ENCODE data around the gene ZNF184. TPM values are rescaled to one million over a fixed set of nuclear protein-coding genes. Genes with fewer than 3 reads are reported as not detected.

The ZNF184 gene
- total RNA-seq, 1 donor from 2014 or later, result 8.2 TPM

GRCh38 chr6:27474172-27474465 lies 1.2 kb upstream of the ZNF184 start:
- peaks cover 2% of the 10 kb centered on the region for H3K27me3 Mint-ChIP-seq
- intact Hi-C loops (cut with micrococcal nuclease), result loop anchor here (5.0 to 10.0 kb wide), 3 partner anchors 877 to 1421 kb away; partner anchors contain the start of gene ABT1
- H3K4me1 Mint-ChIP-seq, result peaks cover 32% of the 10 kb centered on the region
- H3K27ac Mint-ChIP-seq, result no peak overlapping the region
- peaks cover 24% of the 10 kb centered on the region for H3K36me3 Mint-ChIP-seq (ENCODE audit: low read depth)
- no peaks in the 10 kb centered on the region for H3K9me3 Mint-ChIP-seq
- peak overlapping the region; percentile 89 for H3K4me3 Mint-ChIP-seq
- DNase-seq, result no peak

DNA sequence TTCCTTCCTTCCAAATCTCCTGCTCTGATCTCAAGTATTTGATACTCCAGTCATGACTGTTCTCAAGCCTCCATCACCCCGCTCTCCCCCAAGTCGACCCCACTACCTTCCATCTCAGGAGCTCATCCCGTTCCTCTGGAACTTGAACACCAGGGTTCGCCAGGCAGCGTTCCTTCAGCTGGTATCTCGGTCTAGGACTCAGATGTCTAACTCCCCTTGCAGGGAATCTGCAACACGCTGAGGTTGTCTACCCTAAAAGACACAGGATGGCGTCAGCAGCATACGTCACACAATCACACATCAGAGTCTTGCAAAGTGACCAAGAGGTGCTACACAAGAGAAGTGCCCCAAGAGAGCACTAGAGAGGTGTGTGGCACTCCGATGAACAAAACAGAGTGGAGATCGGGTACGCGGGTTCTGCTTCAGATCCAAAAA lies 706 bp downstream of the ZNF184 start:
- Mint-ChIP-seq H3K27ac (peak overlapping the region; percentile 98), H3K36me3 (ENCODE audit: low read depth) (peaks cover 43% of the 10 kb centered on the region), H3K4me3 (peak overlapping the region; percentile 89), H3K27me3 (peaks cover 2% of the 10 kb centered on the region), H3K4me1 (peaks cover 44% of the 10 kb centered on the region), H3K9me3 (peaks cover 12% of the 10 kb centered on the region)
- DNase-seq, result peak; percentile 89
- intact Hi-C loops (cut with micrococcal nuclease), result loop anchor here (2.0 to 10.0 kb wide), 4 partner anchors 83 to 1423 kb away; partner anchors contain the start of genes ABT1 and ZNF391

DNA sequence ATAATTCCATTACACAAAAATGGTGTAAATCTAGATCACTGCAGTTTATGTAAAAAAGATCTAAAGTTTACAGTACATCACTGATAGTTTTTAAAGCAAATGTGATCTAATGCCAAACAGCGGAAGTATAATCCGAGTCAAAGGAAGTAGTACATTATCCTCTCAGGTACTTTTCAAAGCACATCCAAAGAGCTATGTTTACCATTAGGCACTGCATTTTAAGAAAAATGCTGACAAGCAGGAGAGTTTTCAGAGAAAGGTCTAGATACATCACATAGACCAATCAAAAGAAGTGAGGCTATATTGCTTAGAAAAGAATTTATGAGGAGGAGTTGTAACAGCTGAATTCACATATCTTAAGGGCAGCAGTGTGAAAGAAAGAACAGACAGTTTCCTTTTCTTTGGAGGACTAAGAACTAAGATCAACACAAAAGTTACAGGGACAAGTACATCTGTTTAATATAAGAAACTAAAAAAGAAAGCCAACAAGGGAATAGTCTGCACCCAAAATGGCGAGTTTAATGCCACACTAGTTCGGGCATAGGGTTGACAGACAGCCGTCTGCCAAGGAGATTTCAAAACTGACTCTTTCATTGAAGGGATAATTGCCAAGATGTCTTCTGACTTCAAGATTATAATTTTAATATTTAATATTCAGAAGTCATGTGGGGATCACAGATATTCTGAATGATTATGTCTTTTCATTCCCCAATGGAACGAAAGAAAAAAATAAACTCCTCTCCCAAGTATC lies 1.4 kb downstream of the ZNF184 start:
- H3K4me1 Mint-ChIP-seq, result peaks cover 43% of the 10 kb centered on the region
- no peak for DNase-seq
- H3K36me3 Mint-ChIP-seq (ENCODE audit: low read depth), result peaks cover 50% of the 10 kb centered on the region
- intact Hi-C loops (cut with micrococcal nuclease), result loop anchor here (2.0 to 10.0 kb wide), 4 partner anchors 83 to 1423 kb away; partner anchors contain the start of genes ABT1 and ZNF391
- peak overlapping the region; percentile 89 for H3K4me3 Mint-ChIP-seq
- peaks cover 18% of the 10 kb centered on the region for H3K9me3 Mint-ChIP-seq
- peaks cover 2% of the 10 kb centered on the region for H3K27me3 Mint-ChIP-seq
- peak overlapping the region; percentile 98 for H3K27ac Mint-ChIP-seq

GRCh38 chr6:27470023-27470422 lies 2.9 kb downstream of the ZNF184 start:
- no peak overlapping the region for H3K27ac Mint-ChIP-seq
- no peak for DNase-seq
- H3K4me3 Mint-ChIP-seq, result peak overlapping the region; percentile 8
- H3K4me1 Mint-ChIP-seq, result peaks cover 44% of the 10 kb centered on the region
- no peaks in the 10 kb centered on the region for H3K27me3 Mint-ChIP-seq
- peaks cover 60% of the 10 kb centered on the region for H3K36me3 Mint-ChIP-seq (ENCODE audit: low read depth)
- intact Hi-C loops (cut with micrococcal nuclease), result loop anchor here (5.0 to 10.0 kb wide), 3 partner anchors 873 to 1425 kb away; partner anchors contain the start of gene ABT1
- peaks cover 25% of the 10 kb centered on the region for H3K9me3 Mint-ChIP-seq

GRCh38 chr6:27468334-27468733 lies 4.6 kb downstream of the ZNF184 start:
- Mint-ChIP-seq H3K36me3 (ENCODE audit: low read depth) (peaks cover 77% of the 10 kb centered on the region), H3K4me3 (no peak overlapping the region), H3K4me1 (peaks cover 44% of the 10 kb centered on the region), H3K27me3 (no peaks in the 10 kb centered on the region), H3K9me3 (peaks cover 25% of the 10 kb centered on the region), H3K27ac (no peak overlapping the region)
- DNase-seq, result no peak
- intact Hi-C loops (cut with micrococcal nuclease), result no loop called here

DNA sequence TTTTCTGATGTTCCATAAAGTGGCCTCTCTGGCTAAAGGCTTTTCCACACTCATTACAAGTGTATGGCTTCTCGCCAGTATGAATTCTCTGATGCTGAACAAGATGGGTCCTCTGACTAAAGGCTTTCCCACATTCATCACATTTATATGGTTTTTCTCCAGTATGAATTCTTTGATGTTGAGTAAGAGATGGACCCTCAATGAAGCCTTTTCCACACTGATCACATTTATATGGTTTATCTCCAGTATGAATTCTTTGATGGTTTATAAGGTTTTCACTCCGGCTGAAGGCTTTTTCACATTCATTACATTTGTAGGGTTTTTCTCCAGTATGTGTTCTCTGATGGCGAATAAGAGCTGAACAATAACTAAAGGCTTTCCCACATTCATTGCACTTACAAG lies 20.4 kb downstream of the ZNF184 start:
- Mint-ChIP-seq H3K27ac (no peak overlapping the region), H3K4me1 (no peaks in the 10 kb centered on the region), H3K4me3 (no peak overlapping the region), H3K36me3 (ENCODE audit: low read depth) (peaks cover 87% of the 10 kb centered on the region), H3K27me3 (no peaks in the 10 kb centered on the region), H3K9me3 (peaks cover 57% of the 10 kb centered on the region)
- intact Hi-C loops (cut with micrococcal nuclease), result no loop called here
- no peak for DNase-seq

- peaks cover 83% of the 10 kb centered on the region for H3K36me3 Mint-ChIP-seq (ENCODE audit: low read depth)
- no peak overlapping the region for H3K4me3 Mint-ChIP-seq
- no peaks in the 10 kb centered on the region for H3K27me3 Mint-ChIP-seq
- no peaks in the 10 kb centered on the region for H3K4me1 Mint-ChIP-seq
- no peak for DNase-seq
- H3K27ac Mint-ChIP-seq, result no peak overlapping the region
- H3K9me3 Mint-ChIP-seq, result peaks cover 50% of the 10 kb centered on the region
- intact Hi-C loops (cut with micrococcal nuclease), result no loop called here
These were observed 21.1 kb downstream of the ZNF184 start for GRCh38 chr6:27451660-27452390.

DNA sequence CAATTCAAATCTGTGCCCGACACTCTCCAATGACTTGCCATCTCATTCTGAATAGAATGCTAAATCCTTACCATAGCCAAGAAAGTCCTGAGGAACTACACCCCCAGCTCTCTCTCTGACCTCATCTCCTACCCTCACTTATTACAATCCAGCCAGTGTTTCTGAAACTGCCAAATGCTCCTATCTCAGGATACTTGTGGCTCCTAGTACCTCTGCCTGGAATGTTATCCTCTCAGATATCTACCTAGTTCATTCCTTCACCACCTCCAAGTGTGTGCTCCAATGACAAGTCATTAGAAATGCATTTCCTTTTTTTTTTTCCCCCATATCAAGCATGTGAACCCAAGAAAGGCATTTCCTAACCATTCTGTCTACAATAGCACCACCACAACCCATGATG lies 24.4 kb downstream of the ZNF184 start:
- no peak for DNase-seq
- Mint-ChIP-seq H3K9me3 (peaks cover 26% of the 10 kb centered on the region), H3K27ac (no peak overlapping the region), H3K4me3 (no peak overlapping the region), H3K27me3 (no peaks in the 10 kb centered on the region), H3K36me3 (ENCODE audit: low read depth) (peaks cover 57% of the 10 kb centered on the region), H3K4me1 (no peaks in the 10 kb centered on the region)
- intact Hi-C loops (cut with micrococcal nuclease), result no loop called here

- Mint-ChIP-seq H3K9me3 (peaks cover 16% of the 10 kb centered on the region), H3K27ac (no peak overlapping the region), H3K27me3 (no peaks in the 10 kb centered on the region), H3K4me3 (no peak overlapping the region), H3K36me3 (ENCODE audit: low read depth) (peaks cover 15% of the 10 kb centered on the region), H3K4me1 (no peaks in the 10 kb centered on the region)
- intact Hi-C loops (cut with micrococcal nuclease), result no loop called here
- DNase-seq, result no peak
These were observed 30.0 kb downstream of the ZNF184 start for GRCh38 chr6:27442932-27443331.

GRCh38 chr6:27441001-27441400 lies 31.9 kb downstream of the ZNF184 start:
- Mint-ChIP-seq H3K9me3 (peaks cover 22% of the 10 kb centered on the region), H3K4me3 (no peak overlapping the region), H3K27ac (no peak overlapping the region), H3K36me3 (ENCODE audit: low read depth) (peaks cover 6% of the 10 kb centered on the region), H3K4me1 (no peaks in the 10 kb centered on the region), H3K27me3 (no peaks in the 10 kb centered on the region)
- intact Hi-C loops (cut with micrococcal nuclease), result no loop called here
- DNase-seq, result no peak

DNA sequence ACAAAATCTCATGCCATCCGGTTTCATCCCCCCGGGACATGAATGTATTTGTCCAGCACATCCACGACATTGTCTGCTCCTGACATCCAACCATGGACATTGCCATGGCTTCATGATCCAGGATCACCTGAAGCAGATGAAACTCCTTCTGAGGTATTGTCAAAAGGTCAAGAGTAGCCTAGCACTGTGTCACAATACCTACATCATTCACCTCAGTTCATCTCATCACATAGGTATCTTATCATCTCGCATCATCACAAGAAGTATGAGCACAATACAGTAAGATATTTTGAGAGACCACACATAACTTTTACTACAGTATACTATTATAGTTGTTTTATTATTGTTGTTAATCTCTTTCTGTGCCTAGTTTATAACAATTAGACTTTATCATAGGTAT lies 33.5 kb downstream of the ZNF184 start:
- DNase-seq, result no peak
- Mint-ChIP-seq H3K4me3 (no peak overlapping the region), H3K4me1 (no peaks in the 10 kb centered on the region), H3K27ac (no peak overlapping the region), H3K36me3 (ENCODE audit: low read depth) (peaks cover 3% of the 10 kb centered on the region), H3K27me3 (no peaks in the 10 kb centered on the region), H3K9me3 (peaks cover 32% of the 10 kb centered on the region)
- intact Hi-C loops (cut with micrococcal nuclease), result no loop called here

GRCh38 chr6:27433714-27434113 lies 39.2 kb downstream of the ZNF184 start:
- H3K36me3 Mint-ChIP-seq (ENCODE audit: low read depth), result no peaks in the 10 kb centered on the region
- H3K27me3 Mint-ChIP-seq, result no peaks in the 10 kb centered on the region
- no peaks in the 10 kb centered on the region for H3K4me1 Mint-ChIP-seq
- H3K9me3 Mint-ChIP-seq, result peaks cover 21% of the 10 kb centered on the region
- DNase-seq, result no peak
- intact Hi-C loops (cut with micrococcal nuclease), result no loop called here
- no peak overlapping the region for H3K27ac Mint-ChIP-seq
- no peak overlapping the region for H3K4me3 Mint-ChIP-seq

DNA sequence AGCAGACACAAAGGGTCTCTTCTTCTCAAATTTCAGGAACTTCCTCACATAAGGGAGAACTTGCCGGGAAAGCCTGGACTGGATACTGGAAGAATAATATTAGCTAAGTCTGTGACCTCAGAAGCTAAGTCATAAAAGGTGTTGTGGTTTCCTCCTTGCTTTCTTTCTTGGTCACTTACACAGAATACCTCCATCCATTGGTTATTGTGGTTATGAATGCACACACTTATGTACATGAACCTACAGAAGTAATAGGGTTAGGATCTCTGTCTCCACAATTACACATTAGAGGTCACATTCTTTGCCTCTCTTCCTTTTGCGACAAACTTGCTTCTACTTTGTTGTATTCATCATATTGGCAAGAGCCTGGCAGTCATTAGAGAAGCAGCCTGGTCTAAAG lies 43.9 kb downstream of the ZNF184 start:
- Mint-ChIP-seq H3K9me3 (peaks cover 4% of the 10 kb centered on the region), H3K4me3 (no peak overlapping the region), H3K27ac (no peak overlapping the region), H3K4me1 (no peaks in the 10 kb centered on the region), H3K36me3 (ENCODE audit: low read depth) (no peaks in the 10 kb centered on the region), H3K27me3 (no peaks in the 10 kb centered on the region)
- intact Hi-C loops (cut with micrococcal nuclease), result no loop called here
- DNase-seq, result no peak

DNA sequence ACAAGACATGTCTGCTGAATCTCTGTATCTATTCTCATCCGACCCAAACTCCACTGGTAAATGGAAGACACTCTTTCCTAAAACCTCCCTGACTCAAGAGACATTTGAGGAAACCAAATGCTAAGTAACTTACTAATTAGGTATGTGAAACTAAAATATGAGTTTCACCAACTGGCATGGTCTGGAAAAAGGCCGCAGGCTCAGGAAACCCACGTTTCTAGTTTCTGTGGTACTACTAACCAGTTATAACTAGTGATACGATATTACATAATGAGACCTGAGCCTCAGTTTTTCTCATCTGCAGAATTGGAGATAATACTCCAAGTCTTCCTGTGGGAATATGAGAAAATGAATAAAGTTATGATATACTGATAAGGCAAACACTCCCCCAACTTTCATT lies 44.4 kb downstream of the ZNF184 start:
- intact Hi-C loops (cut with micrococcal nuclease), result no loop called here
- Mint-ChIP-seq H3K27ac (no peak overlapping the region), H3K27me3 (no peaks in the 10 kb centered on the region), H3K4me3 (no peak overlapping the region), H3K4me1 (no peaks in the 10 kb centered on the region), H3K36me3 (ENCODE audit: low read depth) (no peaks in the 10 kb centered on the region), H3K9me3 (peaks cover 4% of the 10 kb centered on the region)
- DNase-seq, result no peak

Data from activated CD4-positive, alpha-beta T cell treated with anti-CD3 and anti-CD28 coated beads, Interleukin-2, amount 10 ng/mL, durations not matched to agents 24 days and 14 days (primary cell).